Muscle of leg (tissue), 11 donors: ENCODE data around the gene TMX4. TPM values are rescaled to one million over a fixed set of nuclear protein-coding genes. Genes with fewer than 3 reads are reported as not detected.

Experiments
- DNase-seq: peaks from one replicate; pipeline ENCODE4 v3.0.0; 2013
- H3K27ac ChIP-seq: one replicate; pipeline ENCODE4 v1.5.1; 2013; ENCODE audit warnings: mild to moderate bottlenecking, low read length, control low read depth
- H3K27me3 ChIP-seq: one replicate; pipeline ENCODE4 v1.6.1; 2013; ENCODE audit warnings: low read length; ENCODE audit not compliant: control insufficient read depth, insufficient read depth
- H3K36me3 ChIP-seq: one replicate; pipeline ENCODE4 v1.6.1; 2013; ENCODE audit warnings: low read length; ENCODE audit not compliant: control insufficient read depth, insufficient read depth
- H3K4me1 ChIP-seq: one replicate; pipeline ENCODE4 v1.6.1; 2013; ENCODE audit warnings: low read length; ENCODE audit not compliant: control insufficient read depth, insufficient read depth
- H3K4me3 ChIP-seq: one replicate; pipeline ENCODE4 v1.5.1; 2013; ENCODE audit warnings: low read length, control low read depth
- H3K9me3 ChIP-seq: replicated peaks from 2 replicates; pipeline ENCODE4 v1.6.1; 2013; ENCODE audit warnings: low read depth, low read length; ENCODE audit not compliant: control insufficient read depth
- WGBS: methylation state at CpG from one replicate; pipeline ENCODE4 v1.1.5; 2013; ENCODE audit warnings: missing lambda C conversion rate; ENCODE audit not compliant: insufficient coverage; 5-methylcytosine and 5-hydroxymethylcytosine counted together
- polyA plus RNA-seq, 8 donors: library from polyadenylated mRNA; unstranded; fragments of 120-200 nt; gene quantifications; one replicate each; pipeline versions ENCODE4 v1.2.1 to v1.2.3, GENCODE V29; 2013; ENCODE audit warnings: inconsistent platforms in 1 of 8, low replicate concordance in 1 of 8; ENCODE audit not compliant: insufficient read length in 8 of 8, insufficient read depth in 1 of 8
- total RNA-seq: library from RNA; stranded (reverse); fragments of 120-200 nt; gene quantifications from one replicate; pipeline ENCODE4 v1.2.4, GENCODE V29; 2013

TMX4 gene
- total and polyA plus RNA-seq, 9 donors, result 13.5 to 27.9 (median 20.4) TPM

GRCh38 chr20:7940341-7940740 lies 79.2 kb downstream of the TMX4 start, which contains the start of gene HAO1:
HAO1 (minus strand) TSS chr20:7940458; CDS start chr20:7940422, 36 bp downstream.
- no peak for DNase-seq
- Histone ChIP-seq H3K9me3 (no peaks in the 10 kb centered on the region), H3K4me3 (no peak within 1 kb of the TSS), H3K4me1 (no peaks in the 10 kb centered on the region), H3K27ac (no peak within 1 kb of the TSS), H3K36me3 (no peaks in the 10 kb centered on the region), H3K27me3 (no peaks in the 10 kb centered on the region)
- 83% methylated on average over 1 of the region's 3 CpGs for WGBS

- no CpG with 5 or more reads among the region's 4 CpGs for WGBS
- Histone ChIP-seq H3K27me3 (no peaks in the 10 kb centered on the region), H3K27ac (no peak overlapping the region), H3K36me3 (no peaks in the 10 kb centered on the region), H3K4me1 (no peaks in the 10 kb centered on the region), H3K4me3 (no peak overlapping the region), H3K9me3 (no peaks in the 10 kb centered on the region)
- DNase-seq, result no peak
Observed at GRCh38 chr20:7939663-7940062, 79.9 kb downstream of the TMX4 start.

GRCh38 chr20:7938058-7938457 lies 81.5 kb downstream of the TMX4 start:
- no peaks in the 10 kb centered on the region for H3K27me3 ChIP-seq
- no peak overlapping the region for H3K27ac ChIP-seq
- no peaks in the 10 kb centered on the region for H3K36me3 ChIP-seq
- no peaks in the 10 kb centered on the region for H3K4me1 ChIP-seq
- no peak for DNase-seq
- no peak overlapping the region for H3K4me3 ChIP-seq
- no CpG with 5 or more reads among the region's 2 CpGs for WGBS
- no peaks in the 10 kb centered on the region for H3K9me3 ChIP-seq

GRCh38 chr20:7937328-7937727 lies 82.2 kb downstream of the TMX4 start:
- no peak overlapping the region for H3K4me3 ChIP-seq
- H3K27ac ChIP-seq, result no peak overlapping the region
- H3K36me3 ChIP-seq, result no peaks in the 10 kb centered on the region
- no peaks in the 10 kb centered on the region for H3K27me3 ChIP-seq
- no CpG with 5 or more reads among the region's 3 CpGs for WGBS
- no peaks in the 10 kb centered on the region for H3K9me3 ChIP-seq
- no peaks in the 10 kb centered on the region for H3K4me1 ChIP-seq
- no peak for DNase-seq

GRCh38 chr20:7935027-7935551 lies 84.5 kb downstream of the TMX4 start:
- Histone ChIP-seq H3K4me1 (no peaks in the 10 kb centered on the region), H3K27ac (no peak overlapping the region), H3K9me3 (no peaks in the 10 kb centered on the region), H3K4me3 (no peak overlapping the region), H3K27me3 (no peaks in the 10 kb centered on the region), H3K36me3 (no peaks in the 10 kb centered on the region)
- no CpG with 5 or more reads among the region's 4 CpGs for WGBS
- no peak for DNase-seq

GRCh38 chr20:7933346-7933745 lies 86.2 kb downstream of the TMX4 start:
- DNase-seq, result no peak
- H3K27ac ChIP-seq, result no peak overlapping the region
- H3K9me3 ChIP-seq, result no peaks in the 10 kb centered on the region
- no peak overlapping the region for H3K4me3 ChIP-seq
- no peaks in the 10 kb centered on the region for H3K27me3 ChIP-seq
- no CpG with 5 or more reads among the region's 1 CpG for WGBS
- H3K4me1 ChIP-seq, result no peaks in the 10 kb centered on the region
- H3K36me3 ChIP-seq, result no peaks in the 10 kb centered on the region

- no peak for DNase-seq
- Histone ChIP-seq H3K9me3 (no peaks in the 10 kb centered on the region), H3K4me1 (no peaks in the 10 kb centered on the region), H3K4me3 (no peak overlapping the region), H3K27ac (no peak overlapping the region), H3K36me3 (no peaks in the 10 kb centered on the region), H3K27me3 (no peaks in the 10 kb centered on the region)
Observed at GRCh38 chr20:7930343-7930742, 89.2 kb downstream of the TMX4 start.

Other genes with a start within 250 kb of the TMX4 start
- gene HAO1, start 79.3 kb downstream of the TMX4 start, total RNA-seq, result not detected
- not detected for gene HAO1, start 79.3 kb downstream of the TMX4 start, polyA plus RNA-seq
- gene PLCB1, start 112.5 kb upstream of the TMX4 start, total RNA-seq, result 10.4 TPM
- gene PLCB1, start 112.5 kb upstream of the TMX4 start, polyA plus RNA-seq, result 10 to 100 TPM in 3 of 8 donors, 1 to 10 TPM in 5; 6.8 to 14.3 (median 8.9) TPM